H1 (cell line): Measurements from ENCODE around the gene NOS3. TPM values are rescaled to one million over a fixed set of nuclear protein-coding genes. Genes with fewer than 3 reads are reported as not detected.

Experiments used
- CTCF ChIP-seq, 3 experiments: IDR thresholded peaks; 1 replicate in 2 of 3; 2 replicates in 1 of 3; pipeline versions ENCODE4 v1.5.1 to v1.6.1; 2011; ENCODE audit warnings: low read length in 3 of 3, mild to moderate bottlenecking in 3 of 3, inconsistent platforms in 2 of 3, low read depth in 1 of 3, moderate library complexity in 1 of 3; ENCODE audit not compliant: insufficient read depth in 1 of 3; ENCODE audit errors: control extremely low read depth in 1 of 3
- EZH2 ChIP-seq: fragments of 200-600 bp; sonication (generic); IDR thresholded peaks from 2 replicates; pipeline ENCODE4 v1.7.1; 2012; ENCODE audit warnings: low read depth, mild to moderate bottlenecking, moderate library complexity, low read length, inconsistent platforms; ENCODE audit not compliant: severe bottlenecking
- SP2 ChIP-seq: IDR thresholded peaks from 2 replicates; pipeline ENCODE4 v1.6.1; 2012; ENCODE audit warnings: mild to moderate bottlenecking, low read length, inconsistent platforms
- TAF1 ChIP-seq: IDR thresholded peaks from 2 replicates; pipeline ENCODE4 v1.6.1; 2011; ENCODE audit warnings: mild to moderate bottlenecking, low read depth, low read length
- TCF12 ChIP-seq: IDR thresholded peaks from 2 replicates; pipeline ENCODE4 v1.6.1; 2011; ENCODE audit warnings: low read depth, mild to moderate bottlenecking, low read length
- polyA plus RNA-seq, 7 experiments: library from polyadenylated mRNA; depleted of rRNA in 3 of 7; stranded (reverse) in 5 of 7; unstranded in 2 of 7; fragments of >200 nt in 5 of 7; fragments of 200-250 nt in 2 of 7; gene quantifications; 1 replicate in 5 of 7; 2 replicates in 1 of 7; 4 replicates in 1 of 7; pipeline versions ENCODE4 v1.2.1 to v1.2.3, GENCODE V29; 2011 to 2013; ENCODE audit warnings: missing spikeins in 2 of 7, mixed read lengths in 2 of 7
- total RNA-seq: library from RNA; stranded (reverse); fragmentation: NEBNext Ultra II Directional; extraction: Animal tissue kit (Norgen Biotek cat#: 25700); gene quantifications from 2 replicates; pipeline ENCODE4 v1.2.1, GENCODE V29; 2021

NOS3 gene
- total and polyA plus RNA-seq, 2 of the 8 experiments (the other 6 are each of a cell fraction or from before 2014, with no cell fraction given) = 4.4 to 16.2 TPM

- TF ChIP-seq TCF12 (no peak), TAF1 (no peak), EZH2 (no peak), CTCF (IDR thresholded peaks at IDR 0.05; ENCODE audit: control extremely low read depth in 1 of 3, insufficient read depth in 1 of 3, low read depth in 1 of 3, low read length in 3 of 3) (no peak), SP2 (no peak)
- TF ChIP-seq, all 59 proteins: peak for 0
Observed at GRCh38 chr7:150953061-150953997, 37.5 kb upstream of the NOS3 start (continued).
